Measurements from ENCODE around the gene TTC9.
A peak's percentile ranks its signal among the peaks of the same experiment; 100 is the strongest.
"Not testable (repeated sequence)": the region's sequence is repeated elsewhere in the genome, so short reads cannot be mapped to it uniquely, and the experiment has no call there.

TTC9 gene

DNA sequence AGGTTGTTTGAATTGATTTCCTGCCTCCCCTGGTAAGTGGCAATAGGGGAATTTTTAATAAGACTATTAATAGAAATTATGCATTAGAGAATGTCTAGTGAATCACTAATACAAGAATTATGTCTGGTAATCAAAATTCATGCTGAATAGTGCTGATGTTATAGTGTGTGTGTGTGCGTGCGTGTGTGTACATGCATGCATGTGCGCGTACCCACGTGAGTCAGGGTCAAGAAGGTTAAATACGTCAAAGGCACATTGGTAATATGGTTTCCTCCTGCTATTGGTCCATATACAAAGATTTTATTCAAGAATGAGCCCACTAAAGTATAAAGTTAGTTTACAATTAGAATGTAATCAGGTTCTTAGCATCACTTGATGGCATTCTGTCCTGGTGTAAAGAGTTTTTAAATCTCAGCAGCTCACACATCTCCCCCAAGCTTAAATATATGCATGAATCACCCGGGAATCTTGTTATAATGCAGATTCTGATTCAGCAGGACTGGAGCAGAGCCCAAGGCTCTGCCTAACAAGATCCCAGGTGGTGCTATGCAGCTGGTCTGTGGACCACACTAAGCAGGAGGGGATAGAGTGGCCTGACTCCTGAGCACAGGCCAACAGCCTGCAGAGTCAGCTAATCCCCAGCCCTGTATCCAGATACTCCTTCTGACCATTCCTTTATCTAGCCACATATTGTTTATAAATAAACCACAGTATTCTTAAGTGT is 43.9 kb downstream of the TTC9 start:
- DNase-seq, result no peak

DNA sequence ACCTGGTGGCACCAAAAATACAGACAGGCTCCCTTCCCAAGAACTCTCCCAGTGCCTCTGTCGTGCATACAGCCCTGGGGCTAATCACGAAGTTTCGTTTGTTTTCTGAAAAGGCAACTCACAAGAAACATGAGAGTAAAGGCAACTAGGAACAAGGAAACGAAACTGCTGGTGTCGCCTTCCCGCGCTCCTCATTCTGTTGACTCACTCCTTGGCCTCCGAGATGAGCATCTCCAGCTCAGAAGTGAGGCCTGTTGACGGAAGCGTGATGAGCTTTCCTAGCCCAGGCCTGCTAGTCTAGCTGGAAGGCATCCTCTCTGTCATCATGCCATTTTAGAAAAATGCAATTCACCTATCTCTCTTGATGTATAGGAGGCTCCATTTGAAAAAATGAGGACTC is 50.5 kb downstream of the TTC9 start:
- peak; percentile 97 for DNase-seq

DNA sequence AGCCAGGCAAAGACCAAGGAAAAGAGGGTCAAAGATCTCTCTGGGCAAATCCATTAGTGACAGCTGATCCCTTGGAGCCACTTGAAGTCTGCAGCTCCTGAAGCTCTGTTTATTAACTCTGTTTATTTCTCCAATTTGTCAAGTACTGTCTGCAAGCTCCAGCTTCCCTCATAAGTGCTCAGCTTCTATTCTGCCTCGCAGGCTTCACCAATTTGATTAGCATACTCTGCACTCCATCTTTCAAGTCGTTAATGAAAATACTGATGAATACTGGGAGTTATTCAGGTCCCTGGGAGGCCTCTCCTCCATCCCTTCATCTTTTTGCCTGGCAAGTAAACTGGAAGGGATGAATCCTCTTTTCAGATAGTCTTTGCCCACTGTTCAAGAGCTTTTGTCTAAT is 54.3 kb downstream of the TTC9 start:
- no peak for DNase-seq

DNA sequence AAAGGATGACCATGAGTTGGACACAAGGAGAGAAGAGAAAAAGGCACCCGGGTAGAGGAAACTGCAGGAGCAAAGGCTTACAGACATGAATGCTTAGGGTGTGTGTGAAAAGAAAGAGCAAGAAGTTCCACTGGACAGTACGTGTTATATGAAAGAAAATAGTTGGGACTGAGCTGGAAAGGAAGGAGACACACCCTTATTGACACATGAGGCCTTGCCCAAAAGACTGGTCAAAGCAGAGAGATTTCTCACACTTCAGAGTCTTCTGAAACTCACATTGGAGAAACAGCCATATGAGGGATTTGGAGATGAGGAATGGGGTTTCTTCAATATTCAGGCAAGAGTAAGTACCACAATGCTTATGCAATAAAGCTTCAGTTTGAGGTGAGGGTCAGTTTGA is 56.0 kb downstream of the TTC9 start:
- peak; percentile 63 for DNase-seq

DNA sequence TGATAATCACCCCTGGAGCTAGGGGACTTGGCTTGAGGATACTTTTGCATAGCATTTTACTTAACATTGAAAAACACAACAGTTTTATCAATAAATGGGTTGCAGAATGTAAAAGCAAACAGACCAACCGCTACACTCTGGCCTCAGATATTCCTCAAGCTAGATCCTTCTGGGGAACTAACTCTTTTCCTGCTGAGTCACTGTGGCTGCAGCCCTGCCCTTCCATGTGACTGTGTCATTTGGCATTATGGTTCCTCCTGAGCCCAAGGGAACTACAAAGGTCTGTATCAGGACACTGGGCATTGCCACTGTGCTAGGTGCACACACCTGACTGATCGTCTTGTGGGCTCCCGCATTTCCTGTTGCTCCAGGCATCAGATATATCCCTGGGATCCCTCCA is 56.6 kb downstream of the TTC9 start:
- peak; percentile 74 for DNase-seq

DNA sequence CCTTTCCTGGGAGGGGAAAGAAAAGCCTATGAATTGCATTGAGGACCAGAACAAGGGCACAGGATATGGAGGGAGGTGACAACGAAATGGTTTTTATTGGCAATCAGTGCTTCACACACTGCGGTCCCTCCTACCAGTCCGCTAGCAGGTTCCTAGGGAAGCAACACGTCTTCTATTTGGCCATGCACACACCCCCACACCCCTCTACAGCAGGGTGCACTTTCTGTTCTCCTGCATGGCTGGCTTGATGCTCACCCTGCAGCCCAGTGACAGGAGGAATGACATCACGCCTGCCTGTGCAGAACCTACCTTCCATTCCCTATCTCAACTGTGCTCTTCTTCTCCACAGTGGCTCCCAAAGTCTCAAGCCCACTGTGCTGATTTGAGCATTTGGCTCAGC is 57.9 kb downstream of the TTC9 start:
- no peak for DNase-seq

DNA sequence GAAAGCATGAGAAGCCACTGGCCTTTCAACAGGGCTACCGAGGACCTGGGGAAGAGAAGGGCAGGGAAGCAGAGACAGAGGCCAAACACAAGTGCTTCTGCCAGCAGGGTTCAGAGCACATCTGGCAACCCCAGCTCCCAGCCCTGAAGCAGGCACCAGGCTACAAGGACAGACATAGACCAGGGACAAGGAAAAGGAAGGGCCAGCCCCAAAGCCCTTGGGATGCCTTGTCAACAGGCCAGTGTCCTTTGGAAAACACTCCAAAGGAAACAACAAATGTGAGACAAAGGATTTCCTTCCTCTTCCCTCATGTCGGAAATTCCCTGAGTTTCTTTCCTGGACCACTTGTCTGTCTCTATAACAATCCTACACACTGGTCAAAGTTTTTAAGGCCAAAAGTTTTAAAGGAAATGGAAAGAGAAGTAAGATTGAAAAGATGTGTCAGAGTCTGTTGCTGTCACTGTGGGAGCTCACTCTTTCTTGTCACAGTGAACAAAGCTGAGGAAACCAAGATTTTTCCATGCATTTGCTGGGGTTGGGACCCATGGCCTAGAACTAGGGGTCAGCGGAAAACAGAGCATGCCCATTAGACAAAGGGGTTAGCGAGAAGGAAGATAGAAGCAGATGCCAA is 59.4 kb downstream of the TTC9 start:
- DNase-seq, result no peak

DNA sequence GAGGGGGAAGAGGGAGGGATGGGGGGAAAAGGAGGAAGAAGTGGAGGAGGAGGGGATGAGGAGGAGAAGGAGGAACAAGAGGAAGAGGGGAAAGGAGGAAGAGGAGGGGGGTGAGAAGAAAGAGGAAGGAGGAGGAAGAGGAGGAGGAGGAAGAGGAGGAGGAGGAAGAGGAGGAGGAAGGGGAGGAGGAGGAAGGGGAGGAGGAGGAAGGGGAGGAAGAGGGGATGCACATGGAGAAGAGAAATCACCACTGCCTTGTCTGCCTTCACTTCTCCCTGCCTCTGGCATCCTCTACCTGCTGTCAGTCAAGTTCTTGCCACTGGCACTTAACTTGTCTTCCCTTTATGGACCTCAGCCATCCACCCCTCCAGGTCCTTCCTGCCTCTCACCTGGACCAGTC is 59.9 kb downstream of the TTC9 start:
- DNase-seq, result no peak

DNA sequence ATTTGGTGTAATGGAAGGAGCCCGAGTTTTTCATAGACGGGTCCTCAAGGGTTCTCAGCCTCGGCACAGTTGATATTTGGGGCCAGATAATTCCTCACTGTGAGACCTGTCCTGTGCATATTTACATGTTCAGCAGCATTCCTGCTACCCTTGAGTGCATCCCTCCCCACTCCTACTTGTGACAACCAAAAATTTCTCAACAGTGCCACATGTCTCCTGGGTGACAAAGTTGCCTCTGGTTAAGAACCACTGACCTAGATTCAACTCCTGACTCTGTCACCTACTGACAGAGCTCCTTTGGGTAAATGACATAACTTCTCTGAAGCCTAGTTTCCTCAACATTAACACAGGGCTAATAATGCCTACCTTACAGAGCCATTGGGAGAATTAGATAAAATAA is 60.4 kb downstream of the TTC9 start:
- no peak for DNase-seq

DNA sequence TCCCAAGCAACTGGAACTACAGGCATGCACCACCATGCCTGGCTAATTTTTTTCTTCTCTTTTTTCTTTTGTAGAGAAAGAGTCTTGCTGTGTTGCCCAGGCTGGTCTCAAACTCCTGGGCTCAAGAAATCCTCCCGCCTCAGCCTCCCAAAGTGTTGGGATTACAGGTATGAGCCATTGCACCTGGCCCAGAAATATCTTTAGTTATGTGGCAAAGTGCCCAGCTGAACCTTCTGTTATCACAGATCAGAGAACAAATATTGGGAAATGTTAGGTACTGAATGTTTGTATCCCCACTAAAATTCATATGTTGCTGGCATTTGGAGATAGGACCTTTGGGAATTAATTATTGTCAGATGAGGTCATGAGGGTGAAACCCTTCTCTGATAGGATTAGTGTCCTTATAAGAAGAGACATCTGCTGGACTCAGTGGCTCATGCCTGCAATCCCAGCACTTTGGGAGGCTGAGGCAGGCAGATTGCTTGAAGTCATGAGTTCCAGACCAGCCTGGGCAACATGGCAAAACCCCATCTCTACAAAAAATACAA is 62.0 kb downstream of the TTC9 start:
- DNase-seq, result not testable (repeated sequence)

DNA sequence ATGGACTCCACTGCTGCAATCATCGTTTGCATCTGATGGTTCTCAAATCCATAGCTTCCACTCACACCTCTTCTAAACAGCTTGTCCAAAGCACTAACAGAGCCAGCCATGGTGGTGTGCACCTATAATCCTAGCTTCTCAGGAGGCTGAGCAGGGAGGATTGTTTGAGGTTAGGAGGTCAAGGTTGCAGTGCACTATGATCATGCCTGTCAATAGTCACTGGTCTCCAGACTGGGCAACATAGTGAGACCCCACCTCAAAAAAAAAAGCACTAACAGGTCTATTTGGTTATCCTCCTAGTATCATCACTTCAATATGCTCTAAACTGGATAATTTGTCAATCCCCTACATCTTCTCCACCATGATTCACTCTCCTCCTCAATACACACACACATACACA is 63.2 kb downstream of the TTC9 start:
- DNase-seq, result no peak

DNA sequence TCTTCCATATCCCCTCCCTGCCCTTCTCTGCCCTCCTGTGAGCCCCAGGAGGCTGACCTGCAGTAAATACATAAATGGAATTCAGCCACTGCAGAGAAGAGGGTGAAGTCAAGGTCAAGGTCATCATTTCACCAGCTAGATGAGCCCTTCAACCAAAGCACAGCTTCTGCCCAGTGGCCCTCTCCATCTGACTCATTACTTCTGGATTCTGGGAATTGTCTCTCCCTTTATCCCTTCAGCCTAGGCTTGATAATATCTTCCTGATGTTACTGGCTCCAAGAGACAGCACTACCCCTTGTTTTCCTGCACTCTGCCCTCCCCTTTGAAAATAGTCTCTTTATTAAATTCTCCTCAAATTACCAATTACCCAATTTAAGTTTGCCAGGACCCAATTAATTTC is 64.5 kb downstream of the TTC9 start:
- no peak for DNase-seq

DNA sequence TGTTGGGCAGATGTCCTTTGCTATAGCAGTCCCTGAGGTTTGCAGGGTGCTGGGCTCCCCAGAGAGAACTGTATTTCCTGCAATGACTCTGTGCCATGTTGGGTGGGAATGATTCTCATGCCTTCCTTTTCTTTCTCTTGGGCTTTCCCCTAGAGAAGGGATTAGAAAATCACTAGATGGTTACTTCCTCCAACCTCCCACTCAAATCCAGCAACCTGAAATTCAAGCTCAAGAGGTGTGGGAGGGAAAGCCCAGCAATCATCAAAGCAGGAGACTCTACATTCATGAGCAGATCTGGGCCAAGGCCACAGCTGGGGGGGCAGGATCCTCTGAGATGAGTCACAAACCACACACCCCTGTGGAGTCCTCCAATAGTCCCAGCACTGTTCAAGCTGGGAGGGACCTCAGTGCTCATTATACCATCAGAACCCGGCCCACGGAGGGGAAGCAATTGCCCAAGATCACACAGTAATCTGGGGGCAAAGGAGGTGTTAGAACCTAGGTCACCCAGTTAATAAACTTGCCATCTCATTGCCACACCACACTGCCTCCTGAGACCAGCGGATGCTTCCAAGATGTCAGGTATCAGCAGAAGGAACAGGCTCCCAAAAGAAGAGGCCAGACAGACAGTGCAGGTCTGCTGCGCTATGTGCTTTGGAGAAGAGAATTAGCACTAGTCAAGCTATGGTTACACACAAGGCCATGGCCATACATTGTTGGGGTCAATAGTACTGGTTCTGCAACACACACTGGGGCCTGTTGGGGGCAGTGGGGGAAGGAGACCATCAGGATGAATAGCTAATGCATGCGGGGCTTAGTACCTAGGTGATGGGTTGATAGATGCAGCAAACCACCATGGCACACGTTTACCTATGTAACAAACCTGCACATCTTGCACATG is 65.7 kb downstream of the TTC9 start:
- peak; percentile 82 for DNase-seq

DNA sequence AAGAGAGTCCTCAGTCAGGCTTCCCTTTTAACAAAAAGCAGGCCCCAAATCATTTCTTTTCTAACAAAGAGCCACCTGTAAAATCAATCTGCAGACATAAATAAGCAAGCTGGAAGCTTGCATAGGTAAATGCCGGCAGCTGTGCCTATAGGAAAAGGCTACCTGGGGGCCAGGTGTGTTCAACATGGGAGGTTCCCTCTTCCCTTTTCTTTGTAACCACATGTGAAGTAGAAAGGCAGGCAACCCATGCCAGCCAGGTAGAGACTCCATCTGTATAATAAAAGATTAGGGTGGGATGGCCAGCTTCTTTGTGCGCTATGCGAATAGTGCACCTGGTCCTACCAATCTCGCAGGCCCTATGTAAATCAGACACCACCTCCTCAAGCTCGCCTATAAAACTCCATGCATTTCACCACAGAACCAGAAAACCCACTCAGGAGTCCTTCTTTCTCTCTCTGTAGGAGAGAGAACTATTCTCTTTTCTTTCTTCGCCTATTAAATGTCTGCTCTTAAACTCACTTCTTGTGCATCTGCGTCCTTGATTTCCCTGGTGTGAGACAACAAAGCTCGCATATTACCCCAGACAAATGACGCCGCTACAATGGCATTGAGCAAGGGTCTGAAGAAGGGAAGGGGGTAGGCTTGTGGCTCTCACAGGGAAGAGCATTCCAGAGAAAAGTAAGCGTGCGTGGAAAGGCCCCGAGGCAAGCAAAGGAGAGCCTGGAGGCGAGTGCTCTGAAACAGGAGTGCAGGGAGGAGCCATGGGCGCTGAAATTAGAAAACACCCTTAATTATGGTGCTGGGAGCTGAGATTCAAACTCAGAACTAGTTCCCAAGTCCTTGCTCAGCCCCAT is 67.2 kb downstream of the TTC9 start:
- DNase-seq, result no peak

DNA sequence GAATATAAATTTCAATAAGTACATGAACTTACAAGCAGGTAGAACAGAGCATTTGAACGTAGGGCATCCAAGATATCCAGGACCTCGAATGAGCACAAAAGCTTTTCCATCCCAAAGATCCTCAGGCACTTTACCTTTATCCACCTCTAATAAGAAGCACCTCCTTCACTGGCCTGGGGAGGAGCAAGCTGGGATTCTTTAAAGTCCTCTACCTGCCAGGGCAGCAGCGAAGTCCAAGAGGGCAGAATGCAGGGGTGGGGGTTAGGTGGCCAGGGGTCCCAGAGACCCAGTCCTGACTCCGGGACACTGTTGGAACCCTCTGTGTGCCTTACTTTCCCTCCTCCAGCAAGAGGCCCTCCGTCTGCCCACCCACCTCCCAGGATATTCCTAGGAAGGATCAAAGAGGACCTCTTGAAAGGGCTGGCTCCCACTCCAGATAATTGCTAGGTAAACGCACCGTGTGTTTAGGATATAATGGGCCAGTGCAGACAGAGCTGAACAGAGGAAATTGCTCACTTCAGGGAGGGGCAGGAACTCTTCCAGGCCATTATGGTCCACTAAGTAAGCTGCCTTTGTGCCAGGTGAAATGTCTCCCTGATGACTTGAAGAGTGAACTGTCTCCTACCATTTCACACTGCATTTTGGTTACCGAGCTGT is 68.1 kb downstream of the TTC9 start:
- no peak for DNase-seq

DNA sequence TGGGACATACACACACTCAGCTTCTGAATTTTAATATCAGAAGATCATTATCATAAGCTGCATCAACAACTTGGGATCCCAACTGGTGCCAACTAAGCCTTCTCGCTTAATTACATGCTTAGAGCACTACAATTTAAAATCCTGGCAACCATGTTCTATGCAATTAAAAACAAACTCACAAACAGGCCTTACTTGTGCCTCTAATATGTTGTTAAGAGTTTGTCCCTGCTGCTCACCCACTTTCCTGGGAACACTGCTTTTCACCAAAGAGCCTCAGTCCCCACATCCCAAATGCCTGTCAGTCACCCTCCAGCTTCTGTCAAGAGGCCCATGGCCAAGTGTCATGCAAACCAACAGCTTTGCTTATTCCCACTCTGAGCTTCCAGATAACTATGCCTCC is 69.7 kb downstream of the TTC9 start:
- DNase-seq, result no peak

DNA sequence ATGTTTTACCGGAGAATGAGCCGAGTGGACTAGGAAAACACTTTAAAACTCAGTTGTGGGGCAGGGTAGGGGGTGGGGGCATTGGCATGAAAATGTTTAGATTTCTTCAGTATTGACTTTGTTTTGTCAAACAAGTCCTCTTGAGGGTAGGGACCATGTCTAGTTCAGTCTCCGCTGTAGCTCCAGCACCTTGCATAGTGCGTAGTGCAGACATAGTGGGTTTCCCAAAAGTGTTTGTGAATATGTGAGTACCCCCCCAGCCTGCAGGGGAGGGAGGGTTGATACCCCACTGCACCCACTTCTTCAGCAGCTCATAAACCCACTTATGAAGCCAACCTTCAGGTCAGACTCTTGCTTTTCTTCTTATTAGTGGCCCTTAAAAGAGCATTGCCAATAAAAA is 71.4 kb downstream of the TTC9 start:
- DNase-seq, result no peak

DNA sequence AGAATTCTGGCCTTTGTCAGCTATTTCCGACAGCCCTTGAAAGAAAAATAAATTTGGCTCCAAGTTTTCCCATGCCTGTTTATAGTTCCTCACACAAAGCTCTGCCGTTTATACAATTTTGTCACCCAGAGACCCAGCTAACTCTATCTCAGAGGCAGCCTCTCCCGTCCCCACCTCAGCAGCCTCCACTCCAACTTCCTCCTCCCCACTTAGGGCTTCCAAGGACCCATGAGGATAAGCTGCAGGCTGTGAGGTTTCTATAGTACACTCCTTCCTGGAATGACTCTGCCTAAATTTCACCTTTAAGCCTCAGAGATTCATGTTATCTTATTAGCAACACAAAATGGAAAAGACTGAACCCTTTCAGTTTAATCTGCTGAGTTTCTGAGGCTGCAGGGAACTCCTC is 71.8 kb downstream of the TTC9 start:
- no peak for DNase-seq

DNA sequence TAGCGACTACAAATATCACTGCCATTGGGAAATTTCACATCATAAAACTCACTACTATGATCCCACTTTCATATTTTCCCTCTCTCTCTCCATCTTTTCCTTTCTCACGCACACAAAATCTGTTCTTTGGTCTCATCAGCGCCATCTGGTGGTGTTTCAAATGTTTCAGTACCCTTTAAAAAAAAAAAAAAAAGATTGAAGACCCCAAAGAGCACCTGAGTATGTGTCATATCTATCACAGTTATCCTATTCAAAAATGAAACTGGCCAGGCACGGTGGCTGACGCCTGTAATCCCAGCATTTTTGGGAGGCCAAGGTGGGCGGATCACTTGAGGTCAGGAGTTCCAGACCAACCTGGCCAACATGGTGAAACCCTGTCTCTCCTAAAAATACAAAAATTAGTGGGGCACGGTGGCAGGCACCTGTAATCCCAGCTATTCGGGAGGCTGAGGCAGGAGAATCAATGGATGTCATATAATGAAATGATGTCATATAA is 72.4 kb downstream of the TTC9 start:
- DNase-seq, result peak; percentile 14

DNA sequence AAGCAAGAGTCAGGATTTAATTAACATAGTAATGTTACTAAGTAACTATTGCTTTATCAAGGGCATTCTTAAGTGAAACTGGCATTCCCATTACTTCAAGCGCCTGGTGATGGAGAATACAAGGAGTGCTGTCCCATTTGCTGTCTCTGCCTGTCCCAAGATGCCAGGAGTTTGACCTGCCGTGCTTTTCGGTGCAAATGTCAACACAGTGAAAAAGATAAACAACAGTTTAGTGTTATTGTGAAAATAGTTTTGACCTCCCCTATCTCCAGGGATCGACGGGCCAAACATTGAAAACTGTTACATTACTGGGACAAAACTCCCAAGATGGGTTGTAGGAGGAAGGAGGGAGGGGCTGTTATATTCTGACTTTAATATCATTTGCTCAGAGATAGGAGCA is 74.8 kb downstream of the TTC9 start:
- no peak for DNase-seq

DNA sequence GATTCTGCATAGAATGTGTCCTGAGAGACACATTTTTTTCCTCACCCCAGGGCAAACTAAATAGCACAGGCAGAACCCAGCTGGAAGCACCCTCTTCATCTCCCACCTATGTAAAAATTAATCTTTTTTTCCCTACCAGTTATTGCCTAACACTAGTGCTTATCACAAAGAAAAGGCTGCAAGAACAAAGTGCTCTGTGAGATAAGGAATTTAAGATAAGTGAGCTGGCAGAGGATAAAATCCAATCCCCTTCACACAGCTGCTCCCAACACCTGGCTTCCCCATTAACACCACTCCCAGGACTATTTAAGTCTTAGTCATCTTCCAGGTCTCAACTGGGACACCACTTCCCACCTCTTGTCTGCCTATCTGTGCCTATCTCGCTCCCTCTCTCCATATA is 75.2 kb downstream of the TTC9 start:
- no peak for DNase-seq

Data from MV-4-11 (cell line).